ENCODE data around the gene CREB3L2. TPM values are rescaled to one million over a fixed set of nuclear protein-coding genes. Genes with fewer than 3 reads are reported as not detected.

CREB3L2 gene
- total and polyA plus RNA-seq, 2 of the 4 experiments (the other 2 are of a cell fraction): 42.3 to 57.9 TPM

DNA sequence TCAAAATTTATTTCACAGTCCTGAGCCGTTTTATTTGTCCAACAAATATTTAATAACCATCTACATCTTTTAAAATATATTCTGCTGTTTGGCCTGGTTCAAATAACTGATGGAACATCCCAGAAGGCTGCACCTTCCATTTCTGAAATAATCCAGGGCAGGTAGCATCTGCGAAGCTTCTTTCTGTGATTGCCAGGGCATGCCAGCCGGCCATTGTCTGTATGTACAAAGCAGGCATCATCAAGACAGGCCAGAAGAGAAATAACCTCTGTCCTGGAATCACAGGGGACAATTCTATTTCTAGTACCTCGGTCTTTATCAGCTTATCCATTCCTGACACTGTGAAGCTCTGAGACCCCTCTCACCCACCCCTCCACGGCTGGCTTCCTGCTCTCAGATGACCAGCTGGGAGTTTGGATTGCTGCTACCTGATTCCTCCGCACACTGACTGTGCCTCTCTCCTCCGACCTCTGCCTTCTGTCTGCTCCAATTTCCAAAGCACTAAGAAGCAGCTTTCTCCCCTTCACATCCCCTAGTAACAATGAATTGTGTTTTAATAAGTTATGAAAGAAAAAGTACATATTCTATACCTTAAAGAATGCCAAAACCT, 163.1 kb downstream of the CREB3L2 start:
- DNase-seq (no peak), ATAC-seq (ENCODE audit: low read depth) (no peak)
- Histone ChIP-seq H3K4me1 (ENCODE audit: control insufficient read depth, insufficient read depth, low read length) (peaks cover 9% of the 10 kb centered on the region), H4K20me1 (ENCODE audit: insufficient read depth, low read length) (no peaks in the 10 kb centered on the region), H3K4ac (ENCODE audit: low read depth, low read length) (peak overlapping the region; percentile 62), H4K5ac (ENCODE audit: low read depth, low read length) (no peak overlapping the region), H3K79me1 (ENCODE audit: low read depth in 1 of 2, low read length in 2 of 2) (0 out of 4 replicates have a peak, but pooled peaks cover 0 to 3% of the 10 kb centered on the region in 2 experiments), H3K9me1 (ENCODE audit: insufficient read depth, low read length) (no peaks in the 10 kb centered on the region), H3K56ac (ENCODE audit: extremely low read depth, insufficient read depth, low read length) (no peak overlapping the region), H2BK5ac (ENCODE audit: low read depth, low read length, poor library complexity, severe bottlenecking) (no peak overlapping the region), H4K8ac (ENCODE audit: low read depth in 2 of 2, low read length in 2 of 2) (peak overlapping the region in 1 of 2 experiments; percentile 10; a peak in 1 of 4 replicates), H2BK15ac (ENCODE audit: low read depth, low read length) (no peak overlapping the region; the same call in 2 of the 3 replicates), H4K91ac (ENCODE audit: insufficient read depth, low read depth, low read length) (0 out of 2 replicates have a peak overlapping the region, but pooled peaks have one; percentile 8), H3K27me3 (ENCODE audit: control insufficient read depth, insufficient read depth, low read length) (no peaks in the 10 kb centered on the region), H2AFZ (replicated peaks; ENCODE audit: low read length, poor library complexity) (no peak overlapping the region), H3K4me2 (ENCODE audit: low read depth, low read length) (no peak overlapping the region), H2BK120ac (ENCODE audit: low read depth, low read length) (peak overlapping the region; percentile 44; the same call in 1 of the 2 replicates), H3K14ac (replicated peaks; ENCODE audit: low read depth, low read length) (peak overlapping the region; percentile 50; the same call in 1 of the 2 replicates), H2AK9ac (replicated peaks; ENCODE audit: low read depth, low read length, poor library complexity) (no peak overlapping the region), H3K9me3 (ENCODE audit: control insufficient read depth, insufficient read depth, low read length) (no peaks in the 10 kb centered on the region), H3K4me3 (ENCODE audit: insufficient read depth, low read depth, low read length) (no peak overlapping the region), H3K18ac (ENCODE audit: low read depth, low read length) (no peak overlapping the region), H3K27ac (ENCODE audit: insufficient read depth, low read length) (no peak overlapping the region), H3K36me3 (ENCODE audit: control insufficient read depth, insufficient read depth, low read length) (no peaks in the 10 kb centered on the region; the same call in 1 of the 2 replicates), H2BK20ac (ENCODE audit: low read depth, low read length) (peak overlapping the region; percentile 72), H3K23ac (ENCODE audit: low read depth, low read length) (no peak overlapping the region), H3K9ac (ENCODE audit: low read depth, low read length) (no peak overlapping the region), H2AK5ac (ENCODE audit: low read depth, low read length) (no peak overlapping the region; the same call in 1 of the 2 replicates)
- CTCF ChIA-PET: interaction anchor here (1.9 kb wide), 1 partner anchor 170 kb away, joined by 4 read pairs; no protein-coding TSS in a partner anchor
- BruUV-seq (replicated peaks): no TSS peak
- 94 to 100% methylated on average over 1 to 2 of the region's 7 CpGs for WGBS, 2 experiments (ENCODE audit: extremely low coverage in 2 of 2, insufficient read length in 1 of 2)
- intact Hi-C loops (cut with micrococcal nuclease) (no loop called here), dilution Hi-C loops (cut with HindIII; ENCODE audit: low sequenced_read_pairs, unreplicated experiment) (no loop called here), in situ Hi-C loops (cut with MboI; ENCODE audit: low sequenced_read_pairs) (no loop called here)
- POLR2A ChIA-PET (ENCODE audit: unreplicated experiment): no interaction called here
- TF ChIP-seq NFE2L2 (IDR thresholded peaks at IDR 0.05; ENCODE audit: low read depth, low read length): no peak
- no peak for TF ChIP-seq RFX5 (IDR thresholded peaks at IDR 0.05; ENCODE audit: low read depth, low read length)
- no peak for TF ChIP-seq RCOR1 (IDR thresholded peaks at IDR 0.05; ENCODE audit: insufficient replicate concordance, low read length)
